Measurements from ENCODE around the gene ABR. TPM values are rescaled to one million over a fixed set of nuclear protein-coding genes. Genes with fewer than 3 reads are reported as not detected.

ABR gene
- total RNA-seq, 4 donors from 2014 or later, result 78.0 to 208 (median 106) TPM

DNA sequence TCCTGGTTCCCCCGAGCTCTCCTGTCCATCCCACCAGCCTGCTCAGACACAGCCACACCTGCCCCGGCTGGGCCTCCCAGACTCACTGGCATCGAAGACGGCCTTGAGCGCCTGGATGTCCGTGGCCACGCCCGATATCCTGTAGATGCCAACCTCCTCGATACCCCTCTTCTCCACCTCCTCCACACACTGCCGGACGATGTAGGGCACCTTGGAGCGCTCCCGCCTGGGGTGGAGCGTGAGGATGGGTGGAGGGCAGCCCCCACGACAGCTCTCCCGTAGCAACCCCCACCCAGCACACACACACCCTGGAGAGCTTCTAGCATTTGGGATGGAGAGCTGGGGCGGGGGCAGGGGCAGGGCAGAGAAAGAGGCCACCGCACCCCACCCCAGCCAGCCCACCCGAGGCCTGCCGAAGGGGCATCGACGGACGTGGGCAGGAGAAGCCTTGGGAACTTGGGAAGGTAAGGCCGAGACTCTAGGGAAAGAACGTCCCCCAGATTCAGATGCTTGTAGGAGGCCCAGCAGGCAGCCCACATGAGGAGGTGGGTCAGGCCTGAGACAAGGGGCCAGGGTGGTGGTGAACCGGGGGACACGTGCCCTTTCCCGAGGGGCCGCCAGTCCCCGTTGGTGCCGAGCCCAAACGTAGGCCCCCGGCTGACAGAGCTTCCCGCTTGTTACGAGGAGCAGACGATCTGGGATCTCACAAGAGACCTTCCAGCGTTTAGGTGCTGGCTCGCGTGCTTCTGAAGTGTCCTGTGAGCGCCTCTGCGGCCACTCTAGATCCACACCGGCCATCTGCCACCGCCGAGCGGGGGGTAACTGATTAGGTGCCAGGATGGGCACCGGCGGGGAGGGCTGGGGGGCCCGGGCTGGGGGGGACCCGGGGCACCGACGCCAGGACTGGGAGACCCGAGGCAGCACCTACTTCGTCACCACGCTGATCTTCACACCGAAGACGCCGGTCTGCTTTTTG, 167.7 kb downstream of the ABR start:
- no peak for DNase-seq (ENCODE audit: low spot score in 2 of 2)
- H3K36me3 ChIP-seq, result peaks cover 63% of the 10 kb centered on the region
- no peaks in the 10 kb centered on the region for H3K27me3 ChIP-seq
- H3K9me3 ChIP-seq, result no peaks in the 10 kb centered on the region
- H3K4me3 ChIP-seq, result no peak overlapping the region
- H3K27ac ChIP-seq, result no peak overlapping the region
- 88% methylated on average over 19 of the region's 57 CpGs for WGBS
- peaks cover 24% of the 10 kb centered on the region for H3K4me1 ChIP-seq
- TF ChIP-seq, protein P1, sequence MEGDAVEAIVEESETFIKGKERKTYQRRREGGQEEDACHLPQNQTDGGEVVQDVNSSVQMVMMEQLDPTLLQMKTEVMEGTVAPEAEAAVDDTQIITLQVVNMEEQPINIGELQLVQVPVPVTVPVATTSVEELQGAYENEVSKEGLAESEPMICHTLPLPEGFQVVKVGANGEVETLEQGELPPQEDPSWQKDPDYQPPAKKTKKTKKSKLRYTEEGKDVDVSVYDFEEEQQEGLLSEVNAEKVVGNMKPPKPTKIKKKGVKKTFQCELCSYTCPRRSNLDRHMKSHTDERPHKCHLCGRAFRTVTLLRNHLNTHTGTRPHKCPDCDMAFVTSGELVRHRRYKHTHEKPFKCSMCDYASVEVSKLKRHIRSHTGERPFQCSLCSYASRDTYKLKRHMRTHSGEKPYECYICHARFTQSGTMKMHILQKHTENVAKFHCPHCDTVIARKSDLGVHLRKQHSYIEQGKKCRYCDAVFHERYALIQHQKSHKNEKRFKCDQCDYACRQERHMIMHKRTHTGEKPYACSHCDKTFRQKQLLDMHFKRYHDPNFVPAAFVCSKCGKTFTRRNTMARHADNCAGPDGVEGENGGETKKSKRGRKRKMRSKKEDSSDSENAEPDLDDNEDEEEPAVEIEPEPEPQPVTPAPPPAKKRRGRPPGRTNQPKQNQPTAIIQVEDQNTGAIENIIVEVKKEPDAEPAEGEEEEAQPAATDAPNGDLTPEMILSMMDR (IDR thresholded peaks at IDR 0.05), result no peak
- no peak for TF ChIP-seq EP300 (IDR thresholded peaks at IDR 0.05)
- no peak for TF ChIP-seq POLR2AphosphoS5 (IDR thresholded peaks at IDR 0.05)
- TF ChIP-seq POLR2A (IDR thresholded peaks at IDR 0.05), result no peak

DNA sequence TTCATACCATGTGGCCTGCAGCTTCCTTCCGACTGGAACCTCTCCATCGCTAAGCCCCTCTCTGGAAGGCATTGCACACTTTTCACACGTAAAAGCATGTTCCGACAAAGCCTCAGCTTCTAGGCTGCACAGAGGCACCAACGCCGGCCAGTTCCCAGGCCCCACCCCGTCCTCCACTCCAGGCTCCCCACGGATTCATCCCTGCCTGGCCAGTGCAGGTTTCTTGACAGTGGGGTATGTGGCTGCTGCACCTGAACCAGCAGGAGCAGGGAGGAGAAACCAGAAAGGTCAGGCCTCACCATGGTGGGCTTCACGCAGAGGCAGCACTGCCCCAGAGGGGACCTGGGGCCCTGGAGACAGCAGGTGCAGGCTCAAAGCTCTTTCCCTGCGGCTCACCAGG, 168.6 kb downstream of the ABR start:
- H3K27ac ChIP-seq, result no peak overlapping the region

DNA sequence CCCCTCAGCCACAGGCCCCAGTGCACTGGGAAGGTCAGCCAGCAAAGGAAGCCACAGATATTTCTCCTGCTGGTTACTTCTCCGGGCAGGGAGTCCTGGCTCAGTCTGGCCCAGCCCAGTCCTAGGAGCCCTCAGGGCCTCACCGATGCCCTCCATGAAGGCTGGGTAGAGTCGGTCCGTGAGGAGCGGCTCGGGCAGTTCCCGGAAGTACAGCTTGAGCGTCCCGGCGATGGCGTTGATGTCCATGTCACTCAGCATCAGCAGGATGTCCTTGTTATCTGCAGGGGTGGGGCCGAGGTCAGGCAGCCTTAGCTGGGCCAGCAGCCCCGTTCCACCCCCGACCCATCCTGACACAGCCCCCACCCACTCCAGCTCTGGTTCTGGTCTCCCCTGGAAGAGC, 169.2 kb downstream of the ABR start:
- H3K4me1 ChIP-seq, result peaks cover 35% of the 10 kb centered on the region
- TF ChIP-seq POLR2A (IDR thresholded peaks at IDR 0.05), result no peak
- TF ChIP-seq POLR2AphosphoS5 (IDR thresholded peaks at IDR 0.05), result no peak
- no peak for TF ChIP-seq EP300 (IDR thresholded peaks at IDR 0.05)
- TF ChIP-seq, protein P1 (IDR thresholded peaks at IDR 0.05), result no peak
- no peak for DNase-seq (ENCODE audit: low spot score in 2 of 2)
- H3K4me3 ChIP-seq, result no peak overlapping the region
- H3K36me3 ChIP-seq, result peaks cover 66% of the 10 kb centered on the region
- no peaks in the 10 kb centered on the region for H3K27me3 ChIP-seq
- WGBS, result 94% methylated on average over 9 of the region's 14 CpGs
- no peak overlapping the region for H3K27ac ChIP-seq
- H3K9me3 ChIP-seq, result no peaks in the 10 kb centered on the region

More for the DNA sequence above, 168.6 kb downstream of the ABR start:
- 88% methylated on average over 10 of the region's 10 CpGs for WGBS
- Histone ChIP-seq H3K27me3 (no peaks in the 10 kb centered on the region), H3K4me1 (peaks cover 29% of the 10 kb centered on the region), H3K36me3 (peaks cover 60% of the 10 kb centered on the region), H3K4me3 (no peak overlapping the region), H3K9me3 (no peaks in the 10 kb centered on the region)
- TF ChIP-seq, protein P1 (IDR thresholded peaks at IDR 0.05), result no peak
- no peak for TF ChIP-seq POLR2A (IDR thresholded peaks at IDR 0.05)
- TF ChIP-seq EP300 (IDR thresholded peaks at IDR 0.05), result no peak
- TF ChIP-seq POLR2AphosphoS5 (IDR thresholded peaks at IDR 0.05), result no peak
- no peak for DNase-seq (ENCODE audit: low spot score in 2 of 2)

DNA sequence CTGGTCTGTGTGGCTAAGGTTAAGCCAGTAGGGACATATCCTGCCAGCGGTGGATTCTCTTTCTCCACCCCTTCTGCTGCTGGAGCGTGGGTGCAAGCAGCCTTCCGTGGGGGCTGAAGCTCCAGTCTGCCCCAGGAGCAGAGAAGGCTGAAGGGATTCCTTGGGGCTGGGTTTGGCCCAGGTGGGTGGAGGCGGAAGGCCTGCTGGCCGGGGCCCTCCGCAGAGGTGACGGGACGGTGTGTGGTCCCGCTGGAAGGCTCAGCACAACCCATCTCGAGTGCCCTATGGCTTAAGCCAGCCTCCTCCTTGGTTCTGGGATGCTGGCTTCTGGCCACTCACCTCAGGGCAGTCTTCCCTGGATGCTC, 169.7 kb downstream of the ABR start:
- DNase-seq (ENCODE audit: low spot score in 2 of 2), result no peak
- Histone ChIP-seq H3K4me1 (peaks cover 40% of the 10 kb centered on the region), H3K9me3 (no peaks in the 10 kb centered on the region), H3K4me3 (no peak overlapping the region), H3K27me3 (no peaks in the 10 kb centered on the region), H3K36me3 (peaks cover 71% of the 10 kb centered on the region), H3K27ac (peak overlapping the region; percentile 46)
- WGBS, result 90% methylated on average over 2 of the region's 10 CpGs
- TF ChIP-seq, protein P1 (IDR thresholded peaks at IDR 0.05), result no peak
- no peak for TF ChIP-seq POLR2A (IDR thresholded peaks at IDR 0.05)
- no peak for TF ChIP-seq POLR2AphosphoS5 (IDR thresholded peaks at IDR 0.05)
- no peak for TF ChIP-seq EP300 (IDR thresholded peaks at IDR 0.05)

All from suprapubic skin (tissue), 4 donors.